Measurements from ENCODE around the gene MARK2.

DNA sequence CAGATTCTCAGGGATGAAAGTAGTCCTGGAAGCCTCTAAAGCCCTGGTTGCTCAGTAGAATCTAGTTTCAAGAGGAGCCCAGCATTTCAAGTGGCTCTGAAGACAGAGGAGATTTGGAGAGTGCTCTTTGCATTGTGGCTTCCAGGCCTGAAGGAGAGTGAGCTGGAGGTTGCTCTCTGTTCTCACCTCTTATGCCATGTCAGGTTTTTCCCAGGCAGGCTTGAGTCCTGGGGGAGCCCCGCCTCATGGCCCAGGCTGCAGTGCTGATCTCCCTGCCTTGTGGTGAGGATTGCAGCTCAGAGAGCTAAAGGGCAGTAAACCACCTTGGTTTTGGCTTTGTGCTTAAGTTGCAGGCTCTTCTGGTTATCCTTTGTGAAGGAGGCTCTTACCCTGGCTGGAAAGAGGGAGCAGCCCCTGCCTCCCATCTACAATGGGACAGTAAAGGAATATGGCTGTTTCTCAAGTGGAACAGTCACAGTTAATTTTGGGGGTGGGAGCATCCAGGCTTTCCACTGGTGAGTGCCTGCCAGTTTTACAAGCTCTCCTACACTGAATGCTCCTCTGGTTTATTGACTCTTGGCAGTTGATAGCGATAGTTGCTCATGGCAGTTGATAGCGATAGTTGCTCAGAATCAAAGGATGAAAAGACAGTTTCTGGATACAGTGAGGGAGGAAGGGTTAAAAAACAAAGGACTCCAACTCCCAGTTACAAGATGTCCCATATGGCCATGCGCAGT lies 45.5 kb downstream of the MARK2 start:
- TF ChIP-seq ISL1 (CRISPR knock-in tag; IDR thresholded peaks at IDR 0.05) (no peak), ZFP3 (CRISPR knock-in tag; IDR thresholded peaks at IDR 0.05) (no peak), OSR1 (CRISPR knock-in tag; IDR thresholded peaks at IDR 0.05) (no peak), GLIS3 (CRISPR knock-in tag; IDR thresholded peaks at IDR 0.05) (no peak), BACH2 (CRISPR knock-in tag; IDR thresholded peaks at IDR 0.05; ENCODE audit: borderline replicate concordance) (no peak), ARNTL (CRISPR knock-in tag; IDR thresholded peaks at IDR 0.05; ENCODE audit: borderline replicate concordance, low read depth) (no peak), PATZ1 (CRISPR knock-in tag; IDR thresholded peaks at IDR 0.05; ENCODE audit: borderline replicate concordance) (no peak), POU6F1 (CRISPR knock-in tag; IDR thresholded peaks at IDR 0.05; ENCODE audit: borderline replicate concordance, low read depth) (no peak), ZFP30 (CRISPR knock-in tag; IDR thresholded peaks at IDR 0.05) (no peak), ZC3H10 (CRISPR knock-in tag; IDR thresholded peaks at IDR 0.05) (no peak)
- TF ChIP-seq, protein P1, sequence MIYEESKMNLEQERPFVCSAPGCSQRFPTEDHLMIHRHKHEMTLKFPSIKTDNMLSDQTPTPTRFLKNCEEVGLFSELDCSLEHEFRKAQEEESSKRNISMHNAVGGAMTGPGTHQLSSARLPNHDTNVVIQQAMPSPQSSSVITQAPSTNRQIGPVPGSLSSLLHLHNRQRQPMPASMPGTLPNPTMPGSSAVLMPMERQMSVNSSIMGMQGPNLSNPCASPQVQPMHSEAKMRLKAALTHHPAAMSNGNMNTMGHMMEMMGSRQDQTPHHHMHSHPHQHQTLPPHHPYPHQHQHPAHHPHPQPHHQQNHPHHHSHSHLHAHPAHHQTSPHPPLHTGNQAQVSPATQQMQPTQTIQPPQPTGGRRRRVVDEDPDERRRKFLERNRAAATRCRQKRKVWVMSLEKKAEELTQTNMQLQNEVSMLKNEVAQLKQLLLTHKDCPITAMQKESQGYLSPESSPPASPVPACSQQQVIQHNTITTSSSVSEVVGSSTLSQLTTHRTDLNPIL (CRISPR knock-in tag; IDR thresholded peaks at IDR 0.05; ENCODE audit: low read depth): no peak
- TF ChIP-seq, protein P2, sequence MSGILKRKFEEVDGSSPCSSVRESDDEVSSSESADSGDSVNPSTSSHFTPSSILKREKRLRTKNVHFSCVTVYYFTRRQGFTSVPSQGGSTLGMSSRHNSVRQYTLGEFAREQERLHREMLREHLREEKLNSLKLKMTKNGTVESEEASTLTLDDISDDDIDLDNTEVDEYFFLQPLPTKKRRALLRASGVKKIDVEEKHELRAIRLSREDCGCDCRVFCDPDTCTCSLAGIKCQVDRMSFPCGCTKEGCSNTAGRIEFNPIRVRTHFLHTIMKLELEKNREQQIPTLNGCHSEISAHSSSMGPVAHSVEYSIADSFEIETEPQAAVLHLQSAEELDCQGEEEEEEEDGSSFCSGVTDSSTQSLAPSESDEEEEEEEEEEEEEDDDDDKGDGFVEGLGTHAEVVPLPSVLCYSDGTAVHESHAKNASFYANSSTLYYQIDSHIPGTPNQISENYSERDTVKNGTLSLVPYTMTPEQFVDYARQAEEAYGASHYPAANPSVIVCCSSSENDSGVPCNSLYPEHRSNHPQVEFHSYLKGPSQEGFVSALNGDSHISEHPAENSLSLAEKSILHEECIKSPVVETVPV (CRISPR knock-in tag; IDR thresholded peaks at IDR 0.05): no peak
